Measurements from ENCODE around the gene PHEX. TPM values are rescaled to one million over a fixed set of nuclear protein-coding genes. Genes with fewer than 3 reads are reported as not detected.
"Not testable (repeated sequence)": the region's sequence is repeated elsewhere in the genome, so short reads cannot be mapped to it uniquely, and the experiment has no call there.

PHEX gene
- total RNA-seq, 2 donors from 2014 or later = 0.56 TPM; not detected in 1

DNA sequence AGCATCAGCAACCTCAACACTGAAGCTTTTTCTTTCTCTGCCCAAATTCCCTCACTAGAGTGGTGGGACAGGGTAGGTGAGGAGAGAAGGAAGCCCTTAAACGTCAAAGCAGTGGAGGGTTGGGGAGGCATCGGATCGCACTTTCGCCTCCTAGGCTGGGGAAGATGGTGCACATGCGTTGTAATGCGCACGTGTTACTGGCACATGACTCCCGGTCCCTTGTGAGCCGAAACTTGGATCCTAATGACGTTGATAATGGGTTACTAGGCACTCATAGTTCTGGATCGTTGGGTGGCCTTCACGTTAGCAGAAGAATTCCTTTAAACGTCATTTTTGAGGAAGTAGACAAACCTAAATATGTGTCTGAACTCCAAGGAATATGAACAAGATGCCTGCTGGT lies 240.5 kb downstream of the PHEX start, which contains the start of gene CBLL2:
TSS of gene CBLL2 (plus strand) at position 301 of the 400 bp plus-strand sequence. CDS start at position 380, 79 bp downstream.
- Histone ChIP-seq H3K9ac (ENCODE audit: low read depth in 2 of 2, low read length in 2 of 2) (no peak within 1 kb of the TSS), H3K27me3 (no peaks in the 10 kb centered on the region), H3K9me3 (no peaks in the 10 kb centered on the region), H3K4me3 (no peak within 1 kb of the TSS), H3K4me1 (no peaks in the 10 kb centered on the region), H3K27ac (no peak within 1 kb of the TSS), H3K36me3 (no peaks in the 10 kb centered on the region)
- DNase-seq = no peak
- intact Hi-C loops (cut with DNase I) = no loop called here
- TF ChIP-seq, protein P1, sequence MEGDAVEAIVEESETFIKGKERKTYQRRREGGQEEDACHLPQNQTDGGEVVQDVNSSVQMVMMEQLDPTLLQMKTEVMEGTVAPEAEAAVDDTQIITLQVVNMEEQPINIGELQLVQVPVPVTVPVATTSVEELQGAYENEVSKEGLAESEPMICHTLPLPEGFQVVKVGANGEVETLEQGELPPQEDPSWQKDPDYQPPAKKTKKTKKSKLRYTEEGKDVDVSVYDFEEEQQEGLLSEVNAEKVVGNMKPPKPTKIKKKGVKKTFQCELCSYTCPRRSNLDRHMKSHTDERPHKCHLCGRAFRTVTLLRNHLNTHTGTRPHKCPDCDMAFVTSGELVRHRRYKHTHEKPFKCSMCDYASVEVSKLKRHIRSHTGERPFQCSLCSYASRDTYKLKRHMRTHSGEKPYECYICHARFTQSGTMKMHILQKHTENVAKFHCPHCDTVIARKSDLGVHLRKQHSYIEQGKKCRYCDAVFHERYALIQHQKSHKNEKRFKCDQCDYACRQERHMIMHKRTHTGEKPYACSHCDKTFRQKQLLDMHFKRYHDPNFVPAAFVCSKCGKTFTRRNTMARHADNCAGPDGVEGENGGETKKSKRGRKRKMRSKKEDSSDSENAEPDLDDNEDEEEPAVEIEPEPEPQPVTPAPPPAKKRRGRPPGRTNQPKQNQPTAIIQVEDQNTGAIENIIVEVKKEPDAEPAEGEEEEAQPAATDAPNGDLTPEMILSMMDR (IDR thresholded peaks at IDR 0.05) = no peak

DNA sequence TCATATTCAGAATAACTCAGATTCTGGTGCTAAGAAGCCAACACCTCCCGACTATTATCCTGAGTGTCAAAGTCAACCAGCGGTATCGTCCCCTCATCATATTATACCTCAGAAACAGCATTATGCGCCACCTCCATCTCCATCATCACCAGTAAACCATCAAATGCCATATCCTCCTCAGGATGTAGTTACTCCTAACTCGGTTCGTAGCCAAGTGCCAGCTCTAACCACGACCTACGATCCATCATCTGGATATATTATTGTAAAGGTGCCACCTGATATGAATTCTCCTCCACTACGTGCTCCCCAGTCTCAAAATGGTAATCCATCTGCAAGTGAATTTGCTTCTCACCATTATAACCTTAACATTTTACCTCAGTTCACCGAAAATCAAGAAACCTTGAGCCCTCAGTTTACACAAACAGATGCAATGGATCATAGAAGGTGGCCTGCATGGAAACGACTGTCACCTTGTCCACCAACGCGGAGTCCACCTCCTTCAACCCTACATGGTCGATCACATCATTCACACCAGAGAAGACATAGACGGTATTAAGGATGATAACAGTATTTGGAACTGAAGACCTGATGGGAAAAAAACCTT lies 241.7 kb downstream of the PHEX start:
- H3K4me1 ChIP-seq = no peaks in the 10 kb centered on the region
- no peak overlapping the region for H3K27ac ChIP-seq
- no peak for DNase-seq
- TF ChIP-seq, protein P1 (IDR thresholded peaks at IDR 0.05) = no peak
- no peaks in the 10 kb centered on the region for H3K36me3 ChIP-seq
- H3K9ac ChIP-seq (ENCODE audit: low read depth in 2 of 2, low read length in 2 of 2) = no peak overlapping the region
- intact Hi-C loops (cut with DNase I) = no loop called here
- no peaks in the 10 kb centered on the region for H3K27me3 ChIP-seq
- H3K9me3 ChIP-seq = no peaks in the 10 kb centered on the region
- H3K4me3 ChIP-seq = no peak overlapping the region

GRCh38 chrX:22276781-22277180 lies 244.7 kb downstream of the PHEX start:
- no peaks in the 10 kb centered on the region for H3K4me1 ChIP-seq
- TF ChIP-seq, protein P1 (IDR thresholded peaks at IDR 0.05) = no peak
- H3K9ac ChIP-seq (ENCODE audit: low read depth in 2 of 2, low read length in 2 of 2) = no peak overlapping the region
- DNase-seq = no peak
- H3K4me3 ChIP-seq = no peak overlapping the region
- intact Hi-C loops (cut with DNase I) = no loop called here
- no peaks in the 10 kb centered on the region for H3K27me3 ChIP-seq
- no peaks in the 10 kb centered on the region for H3K36me3 ChIP-seq
- H3K27ac ChIP-seq = no peak overlapping the region
- no peaks in the 10 kb centered on the region for H3K9me3 ChIP-seq

DNA sequence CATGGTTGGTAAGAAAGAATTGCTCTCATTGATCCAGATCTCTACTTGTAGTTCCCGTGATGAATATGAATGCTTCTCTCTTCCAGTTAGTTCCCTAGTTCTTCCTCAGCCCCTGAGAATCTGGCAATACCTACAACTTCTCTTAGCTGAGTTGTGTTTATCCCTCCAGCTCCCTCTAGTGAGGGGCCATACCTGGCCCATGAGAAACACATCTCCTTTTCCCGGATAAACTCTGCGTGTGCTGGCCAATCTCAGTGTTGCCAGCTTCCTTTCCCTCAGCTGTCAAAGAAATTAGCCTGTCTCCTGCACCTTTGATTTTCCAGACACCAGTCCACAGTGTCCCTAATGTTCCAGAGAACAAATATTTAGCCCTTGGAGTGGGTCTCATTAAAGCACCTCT lies 246.2 kb downstream of the PHEX start:
- Histone ChIP-seq H3K27ac (no peak overlapping the region), H3K9me3 (no peaks in the 10 kb centered on the region), H3K9ac (ENCODE audit: low read depth in 2 of 2, low read length in 2 of 2) (no peak overlapping the region), H3K4me1 (no peaks in the 10 kb centered on the region), H3K36me3 (no peaks in the 10 kb centered on the region), H3K4me3 (no peak overlapping the region), H3K27me3 (no peaks in the 10 kb centered on the region)
- TF ChIP-seq, protein P1 (IDR thresholded peaks at IDR 0.05) = no peak
- intact Hi-C loops (cut with DNase I) = no loop called here
- no peak for DNase-seq

DNA sequence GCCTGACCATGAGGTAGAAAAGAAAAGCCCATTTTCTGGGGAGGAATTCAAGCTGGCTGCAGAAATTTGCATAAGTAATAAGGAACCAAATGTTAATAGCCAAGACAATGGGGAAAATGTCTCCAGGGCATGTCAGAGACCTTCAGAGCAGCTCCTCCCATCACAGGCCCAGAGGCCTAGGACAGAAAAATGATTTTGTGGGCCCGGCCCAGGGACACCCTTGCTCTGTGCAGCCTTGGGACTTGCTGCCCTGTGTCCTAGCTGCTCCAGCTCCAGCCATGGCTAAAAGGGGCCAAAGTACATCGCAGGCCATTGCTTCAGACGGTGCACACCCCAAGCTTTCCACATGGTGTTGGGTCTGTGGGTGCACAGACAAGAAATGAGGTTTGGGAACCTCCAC lies 257.1 kb downstream of the PHEX start:
- intact Hi-C loops (cut with DNase I) = not testable (repeated sequence)

DNA sequence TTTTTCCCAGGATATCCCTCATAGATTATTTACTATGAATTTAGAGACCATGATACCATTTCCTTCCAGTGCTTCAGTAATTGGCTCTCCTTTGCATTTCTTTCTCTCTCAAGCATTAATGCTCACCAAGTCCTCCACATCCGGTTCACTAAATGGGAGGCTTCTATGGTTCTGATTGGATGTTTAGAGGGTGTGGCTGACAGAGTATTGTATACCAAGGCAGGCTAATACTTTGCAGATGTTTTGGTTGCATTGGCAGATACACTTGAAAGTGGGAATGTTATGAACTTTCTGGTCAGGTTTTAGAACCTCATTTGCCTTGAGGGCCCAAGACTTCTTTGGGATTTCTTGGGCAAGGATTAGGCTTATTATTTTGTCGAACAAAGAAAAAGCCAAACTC lies 264.7 kb downstream of the PHEX start:
- DNase-seq = no peak
- TF ChIP-seq, protein P1 (IDR thresholded peaks at IDR 0.05) = no peak
- Histone ChIP-seq H3K27ac (no peak overlapping the region), H3K4me1 (no peaks in the 10 kb centered on the region), H3K36me3 (no peaks in the 10 kb centered on the region), H3K27me3 (no peaks in the 10 kb centered on the region), H3K9ac (ENCODE audit: low read depth in 2 of 2, low read length in 2 of 2) (no peak overlapping the region), H3K4me3 (no peak overlapping the region), H3K9me3 (no peaks in the 10 kb centered on the region)
- intact Hi-C loops (cut with DNase I) = no loop called here

More for the DNA sequence above, 257.1 kb downstream of the PHEX start:
- H3K9ac ChIP-seq (ENCODE audit: low read depth in 2 of 2, low read length in 2 of 2); H3K4me1 ChIP-seq; H3K27ac ChIP-seq; H3K4me3 ChIP-seq; H3K27me3 ChIP-seq; DNase-seq; H3K36me3 ChIP-seq; H3K9me3 ChIP-seq: not testable (repeated sequence)
